ENCODE measurements around the gene GPR37L1. TPM values are rescaled to one million over a fixed set of nuclear protein-coding genes. Genes with fewer than 3 reads are reported as not detected.

Gene GPR37L1
- total and polyA plus RNA-seq, 2 of the 8 experiments (the other 6 are each of a cell fraction or from before 2014, with no cell fraction given): 0.13 to 0.23 TPM

DNA sequence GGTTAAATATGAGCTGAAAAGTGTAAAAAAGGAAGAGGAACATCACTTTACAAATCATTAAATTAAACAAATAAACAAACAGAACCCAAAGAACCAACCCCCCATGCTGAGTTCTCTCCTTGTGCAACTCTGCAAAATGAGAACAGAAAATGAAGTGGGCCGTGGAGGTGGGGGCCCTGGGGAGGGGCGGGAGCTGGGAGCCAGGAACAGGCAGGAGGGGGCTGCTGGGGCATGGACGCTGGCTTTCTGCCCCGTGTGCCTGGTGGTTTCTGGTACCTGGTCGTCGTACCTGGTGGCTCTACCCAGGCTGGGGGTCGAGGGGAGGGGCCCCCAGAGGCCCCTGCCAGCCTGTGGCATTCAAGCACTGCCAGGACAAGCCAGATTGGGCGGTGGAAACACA is 10.8 kb downstream of the GPR37L1 start (continued):
- TF ChIP-seq ATF2 (IDR thresholded peaks at IDR 0.05; ENCODE audit: low read length): no peak
